Brain microvascular endothelial cell (primary cell): ENCODE results near the gene OR6C70.
"Not testable (repeated sequence)": the region's sequence is repeated elsewhere in the genome, so short reads cannot be mapped to it uniquely, and the experiment has no call there.

Experiments
- DNase-seq: peaks from one replicate; pipeline ENCODE4 v3.0.0-alpha.2; 2020
- H3K27ac ChIP-seq: fragments of 250-450 bp; sonication (Bioruptor Pico); 2 replicates; pipeline ENCODE4 v1.5.1; 2020; ENCODE audit warnings: mild to moderate bottlenecking, moderate library complexity
- H3K27me3 ChIP-seq: fragments of 250-450 bp; sonication (Bioruptor Pico); replicated peaks from 2 replicates; pipeline ENCODE4 v1.5.1; 2020; ENCODE audit warnings: mild to moderate bottlenecking
- H3K36me3 ChIP-seq: fragments of 250-450 bp; sonication (Bioruptor Pico); replicated peaks from 2 replicates; pipeline ENCODE4 v1.5.1; 2020; ENCODE audit warnings: mild to moderate bottlenecking
- H3K4me3 ChIP-seq: 2 replicates; pipeline ENCODE4 v1.5.1; 2011; ENCODE audit warnings: low read depth, mild to moderate bottlenecking, control low read depth, low read length, moderate library complexity
- in situ Hi-C: cut with HindIII; loops from 2 replicates; pipeline ENCODE4 v1.10.0; 2017; ENCODE audit warnings: low sequenced_read_pairs, low pct_ligation_motif_present
- TF ChIP-seq, protein P1 (sequence below): IDR thresholded peaks from 2 replicates; pipeline ENCODE4 v1.5.1; 2011; ENCODE audit warnings: low read depth, mild to moderate bottlenecking, moderate library complexity, low read length, control low read depth, inconsistent platforms; ENCODE audit errors: missing control alignments

Gene OR6C70

DNA sequence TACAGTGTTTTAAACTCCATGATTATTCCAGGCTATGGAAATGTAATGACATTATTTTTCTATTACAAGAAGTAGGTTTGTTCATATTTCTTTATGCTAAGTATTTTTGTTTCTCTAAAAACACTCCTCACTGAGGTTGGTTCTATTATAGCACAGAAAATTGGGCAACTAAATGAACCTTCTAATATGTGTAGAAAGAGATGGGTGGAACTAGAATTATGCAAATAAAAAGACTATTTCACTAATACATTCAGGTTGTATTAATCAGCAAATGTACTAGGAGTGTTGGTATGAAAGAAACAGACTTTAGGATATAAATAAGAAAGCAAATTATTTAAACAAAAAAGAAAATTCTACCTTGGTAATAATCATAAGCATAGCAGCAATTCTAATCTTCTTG, 21.1 kb downstream of the OR6C70 start:
- Histone ChIP-seq H3K4me3 (no peak overlapping the region), H3K36me3 (no peaks in the 10 kb centered on the region), H3K27me3 (no peaks in the 10 kb centered on the region), H3K27ac (no peak overlapping the region)
- in situ Hi-C loops: no loop called here
- TF ChIP-seq, protein P1, sequence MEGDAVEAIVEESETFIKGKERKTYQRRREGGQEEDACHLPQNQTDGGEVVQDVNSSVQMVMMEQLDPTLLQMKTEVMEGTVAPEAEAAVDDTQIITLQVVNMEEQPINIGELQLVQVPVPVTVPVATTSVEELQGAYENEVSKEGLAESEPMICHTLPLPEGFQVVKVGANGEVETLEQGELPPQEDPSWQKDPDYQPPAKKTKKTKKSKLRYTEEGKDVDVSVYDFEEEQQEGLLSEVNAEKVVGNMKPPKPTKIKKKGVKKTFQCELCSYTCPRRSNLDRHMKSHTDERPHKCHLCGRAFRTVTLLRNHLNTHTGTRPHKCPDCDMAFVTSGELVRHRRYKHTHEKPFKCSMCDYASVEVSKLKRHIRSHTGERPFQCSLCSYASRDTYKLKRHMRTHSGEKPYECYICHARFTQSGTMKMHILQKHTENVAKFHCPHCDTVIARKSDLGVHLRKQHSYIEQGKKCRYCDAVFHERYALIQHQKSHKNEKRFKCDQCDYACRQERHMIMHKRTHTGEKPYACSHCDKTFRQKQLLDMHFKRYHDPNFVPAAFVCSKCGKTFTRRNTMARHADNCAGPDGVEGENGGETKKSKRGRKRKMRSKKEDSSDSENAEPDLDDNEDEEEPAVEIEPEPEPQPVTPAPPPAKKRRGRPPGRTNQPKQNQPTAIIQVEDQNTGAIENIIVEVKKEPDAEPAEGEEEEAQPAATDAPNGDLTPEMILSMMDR: no peak
- no peak for DNase-seq

DNA sequence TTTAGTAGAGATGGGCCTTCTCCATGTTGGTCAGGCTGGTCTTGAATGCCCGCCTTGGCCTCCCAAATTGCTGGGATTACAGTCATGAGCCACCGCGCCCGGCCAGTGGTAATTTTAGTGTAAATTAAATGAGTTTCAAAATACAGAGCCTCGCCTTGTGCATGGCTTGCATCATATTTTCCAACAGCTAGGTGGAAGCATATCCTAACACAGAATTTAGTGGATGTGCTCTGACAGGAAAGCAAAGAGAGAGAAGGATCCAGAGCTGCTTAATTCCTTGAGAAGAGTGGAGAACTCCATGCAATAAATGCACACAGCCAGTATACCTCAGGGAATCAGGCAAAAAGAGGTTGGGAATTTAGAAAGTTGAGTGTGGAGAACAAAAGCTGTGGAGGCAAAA, 23.6 kb downstream of the OR6C70 start:
- Histone ChIP-seq H3K36me3 (no peaks in the 10 kb centered on the region), H3K4me3 (no peak overlapping the region), H3K27ac (no peak overlapping the region), H3K27me3 (no peaks in the 10 kb centered on the region)
- no peak for DNase-seq
- in situ Hi-C loops: no loop called here
- TF ChIP-seq, protein P1: no peak

DNA sequence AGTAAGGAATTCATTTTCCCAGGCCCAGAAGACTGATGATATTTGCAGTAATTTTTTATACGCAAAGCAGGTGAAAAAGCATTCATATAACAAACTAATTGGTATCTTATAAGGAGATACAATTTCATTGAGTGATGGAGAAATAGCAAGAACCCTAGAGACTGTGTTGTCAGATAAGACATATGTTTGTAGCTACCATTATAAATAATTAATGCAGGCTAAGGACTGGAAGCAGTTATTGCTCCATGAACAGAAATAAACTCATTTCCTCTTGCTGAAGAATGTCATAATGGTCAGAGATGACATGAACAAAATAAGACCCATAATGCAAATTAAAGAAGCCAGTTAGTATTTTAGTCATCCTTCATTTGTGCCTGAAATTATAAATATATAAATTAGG, 24.6 kb downstream of the OR6C70 start:
- Histone ChIP-seq H3K36me3 (no peaks in the 10 kb centered on the region), H3K27ac (no peak overlapping the region), H3K4me3 (no peak overlapping the region), H3K27me3 (no peaks in the 10 kb centered on the region)
- TF ChIP-seq, protein P1: no peak
- DNase-seq: no peak
- in situ Hi-C loops: no loop called here

DNA sequence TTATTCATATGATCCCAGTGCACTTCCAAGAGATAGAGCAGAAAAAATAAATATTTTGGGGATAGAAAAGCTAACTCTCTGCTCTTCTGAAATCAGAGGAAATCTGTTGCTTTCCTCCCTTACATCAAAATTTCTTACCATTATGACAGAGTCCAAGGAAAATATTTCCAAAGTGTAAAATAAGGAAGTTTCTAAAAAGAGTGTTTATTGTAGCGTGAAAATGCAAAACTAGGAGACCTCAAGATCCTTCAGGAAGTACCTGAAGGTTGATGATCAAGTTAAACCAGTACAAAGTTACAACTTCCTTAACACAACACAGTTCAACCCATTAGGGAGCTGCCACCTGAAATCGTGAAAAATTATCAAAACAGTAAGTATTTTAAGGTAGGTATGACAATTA, 26.2 kb downstream of the OR6C70 start, which contains the start of gene OR6C2:
Gene OR6C2, plus strand, starts transcription at position 301 of the 400 bp plus-strand sequence. CDS start 8,138 bp downstream, outside the sequence.
- no peak within 1 kb of the TSS for H3K4me3 ChIP-seq
- TF ChIP-seq, protein P1: no peak
- DNase-seq: no peak

DNA sequence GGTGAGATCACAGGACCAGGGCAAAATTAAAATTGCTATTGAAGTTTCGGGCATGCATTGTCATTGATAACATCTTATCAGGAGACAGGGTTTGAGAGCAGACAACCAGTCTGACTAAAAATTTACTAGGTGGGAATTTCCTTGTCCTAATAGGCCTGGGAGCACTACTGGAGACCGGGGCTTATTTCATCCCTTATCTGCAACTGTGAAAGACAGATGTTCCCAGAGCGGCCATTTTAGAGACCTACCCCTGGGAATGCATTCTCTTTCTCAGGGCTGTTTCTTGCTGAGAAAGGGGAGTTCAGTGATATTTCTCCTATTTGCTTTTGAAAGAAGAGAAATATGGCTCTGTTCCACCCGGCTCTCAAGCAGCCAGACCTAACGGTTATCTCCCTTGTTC, 28.7 kb downstream of the OR6C70 start:
- H3K27ac ChIP-seq, in situ Hi-C loops, H3K27me3 ChIP-seq, H3K36me3 ChIP-seq, H3K4me3 ChIP-seq, DNase-seq: not testable (repeated sequence)

More for the DNA sequence above, 26.2 kb downstream of the OR6C70 start, which contains the start of gene OR6C2:
- H3K27ac ChIP-seq: no peak within 1 kb of the TSS
- H3K36me3 ChIP-seq: no peaks in the 10 kb centered on the region
- in situ Hi-C loops: no loop called here
- H3K27me3 ChIP-seq: no peaks in the 10 kb centered on the region

DNA sequence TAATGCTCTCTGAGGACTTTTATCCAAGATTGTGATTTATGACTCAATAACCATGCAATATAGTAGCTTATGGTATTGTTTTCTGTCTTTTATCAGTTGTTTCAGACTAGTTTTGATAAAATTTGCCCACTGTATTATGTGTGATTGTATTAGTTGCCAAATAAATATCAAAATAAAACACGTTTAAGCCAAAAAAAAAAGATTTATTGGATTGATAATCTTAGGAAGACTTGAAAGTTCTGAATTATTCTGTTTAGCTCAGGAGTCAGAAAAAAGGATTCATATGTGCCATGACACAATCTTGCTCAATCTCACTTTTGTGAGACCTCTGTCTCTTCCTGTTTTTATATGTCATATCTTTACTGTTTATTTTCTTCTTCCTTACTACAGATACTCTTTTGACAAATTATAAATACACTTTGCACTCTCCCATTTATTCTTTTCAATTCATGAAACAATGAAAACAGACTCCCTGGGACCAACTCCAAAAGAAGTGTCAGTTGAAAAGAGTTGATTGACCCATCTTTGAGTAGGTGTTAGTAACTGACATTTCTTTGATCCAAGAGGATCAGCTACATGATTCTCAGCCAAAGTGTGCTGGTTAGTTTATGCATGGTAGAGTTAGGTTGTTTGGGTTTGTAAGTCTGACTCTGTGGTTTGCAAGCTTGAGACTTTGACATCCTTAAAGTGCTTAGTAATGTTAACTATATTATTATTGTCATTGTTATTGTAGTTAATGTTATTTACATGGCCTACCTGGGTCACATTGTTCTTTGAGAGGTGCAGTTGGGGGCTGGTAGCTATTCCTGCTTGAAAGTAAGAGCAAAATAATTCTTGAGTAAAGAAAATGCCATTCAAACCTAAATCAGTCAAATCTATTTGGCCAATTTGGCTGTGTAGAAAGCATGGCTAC, 41.4 kb downstream of the OR6C70 start:
- in situ Hi-C loops: no loop called here
- H3K36me3 ChIP-seq: no peaks in the 10 kb centered on the region
- H3K27me3 ChIP-seq: no peaks in the 10 kb centered on the region
- H3K27ac ChIP-seq: no peak overlapping the region
- TF ChIP-seq, protein P1: no peak
- DNase-seq: no peak
- no peak overlapping the region for H3K4me3 ChIP-seq
